ENCODE results near the gene BEST2. TPM values are rescaled to one million over a fixed set of nuclear protein-coding genes. Genes with fewer than 3 reads are reported as not detected.
"Not testable (repeated sequence)": the region's sequence is repeated elsewhere in the genome, so short reads cannot be mapped to it uniquely, and the experiment has no call there.

Gene BEST2
- total and polyA plus RNA-seq, 7 donors: 0.36 to 50.0 (median 45.1) TPM; not detected in 3

DNA sequence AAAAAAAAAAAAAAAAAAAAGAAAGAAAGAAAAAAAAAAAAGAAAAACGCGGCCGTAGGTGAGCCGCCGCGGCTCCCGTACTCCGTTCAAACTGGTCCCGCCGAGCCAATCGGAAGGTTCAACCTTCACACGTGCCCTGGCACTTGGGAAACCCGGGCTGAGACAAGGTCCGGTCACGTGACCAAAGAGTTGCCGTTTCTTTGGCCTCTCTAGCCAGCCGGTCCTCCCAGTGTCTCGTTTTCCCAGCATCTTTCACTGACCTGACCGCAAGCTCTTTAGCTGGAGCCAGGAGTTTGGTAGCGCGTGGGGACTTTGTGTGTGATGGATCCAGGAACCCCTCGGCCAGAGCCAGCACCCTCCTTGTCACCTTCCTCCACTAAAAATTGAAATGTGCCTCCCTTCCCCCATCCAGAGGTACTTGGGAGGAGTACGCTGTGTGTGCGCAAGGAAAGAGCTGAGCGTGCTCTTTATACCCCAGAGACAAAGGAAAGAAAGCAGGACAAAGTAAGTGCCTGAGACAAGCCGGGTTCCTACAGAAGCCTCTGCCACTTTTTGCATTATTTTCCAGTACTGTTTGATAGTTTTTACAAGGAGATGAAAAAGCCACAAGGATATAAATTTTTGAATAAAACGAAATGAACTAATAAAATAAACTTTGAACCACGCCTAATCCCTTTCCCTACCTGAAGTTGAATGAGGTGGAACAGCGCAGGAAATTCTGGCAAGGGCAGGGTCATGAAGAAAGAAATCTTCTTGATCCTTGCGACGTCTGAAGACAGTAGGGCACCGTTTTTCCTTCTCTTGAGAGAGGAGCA is 28.8 kb upstream of the BEST2 start:
- intact Hi-C loops (cut with DNase I): loop anchor here (2.0 kb wide), 1 partner anchor 42 kb away; the partner anchor contains the start of gene DHPS
- peak overlapping the region; percentile 54 to 98 (median 77) for H3K4me3 ChIP-seq
- TF ChIP-seq POLR2A (IDR thresholded peaks at IDR 0.05): peak in 1 of 2 donors; percentile 39
- TF ChIP-seq CTCF (IDR thresholded peaks at IDR 0.05): no peak
- TF ChIP-seq POLR2AphosphoS5 (IDR thresholded peaks at IDR 0.05): peak; percentile 51 to 83 (median 74)
- TF ChIP-seq EP300 (IDR thresholded peaks at IDR 0.05): peak in 1 of 4 donors; percentile 13
- peak; percentile 99 for DNase-seq
- WGBS, 2 donors: 0 to 1% methylated on average over 32 of the region's 32 CpGs
- H3K4me1 ChIP-seq: peaks cover 0 to 49% (median 44%) of the 10 kb centered on the region in 4 donors
- no peaks in the 10 kb centered on the region for H3K9me3 ChIP-seq
- peak overlapping the region; percentile 93 to 98 (median 95) for H3K27ac ChIP-seq
- no peaks in the 10 kb centered on the region for H3K27me3 ChIP-seq
- H3K36me3 ChIP-seq: peaks cover 0 to 18% (median 9%) of the 10 kb centered on the region in 4 donors

DNA sequence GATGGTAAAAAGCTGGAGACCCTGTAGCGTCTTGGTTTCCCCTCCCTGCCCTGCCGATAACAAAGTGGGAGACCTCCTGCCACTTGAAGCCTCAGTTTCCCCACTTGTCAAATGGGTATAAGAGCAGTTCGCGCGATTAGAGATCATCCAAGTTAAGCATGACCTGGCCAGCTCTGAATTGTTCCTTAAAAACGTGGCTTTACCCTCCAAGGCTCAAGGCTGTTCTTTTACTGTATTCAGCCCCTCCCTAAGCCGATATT is 28.3 kb upstream of the BEST2 start:
- H3K9me3 ChIP-seq: no peaks in the 10 kb centered on the region
- H3K27me3 ChIP-seq: no peaks in the 10 kb centered on the region
- peak overlapping the region; percentile 93 to 98 (median 95) for H3K27ac ChIP-seq
- peaks cover 0 to 49% (median 44%) of the 10 kb centered on the region in 4 donors for H3K4me1 ChIP-seq
- no peak for TF ChIP-seq POLR2A (IDR thresholded peaks at IDR 0.05)
- no peak for TF ChIP-seq CTCF (IDR thresholded peaks at IDR 0.05)
- no peak for TF ChIP-seq POLR2AphosphoS5 (IDR thresholded peaks at IDR 0.05)
- TF ChIP-seq EP300 (IDR thresholded peaks at IDR 0.05): no peak
- peak overlapping the region; percentile 54 to 98 (median 77) for H3K4me3 ChIP-seq
- DNase-seq: no peak
- WGBS, 2 donors: 1% methylated on average over 7 of the region's 7 CpGs
- peaks cover 0 to 18% (median 6%) of the 10 kb centered on the region in 4 donors for H3K36me3 ChIP-seq
- intact Hi-C loops (cut with DNase I): loop anchor here (2.0 kb wide), 1 partner anchor 43 kb away; the partner anchor contains the start of gene DHPS

GRCh38 chr19:12723641-12724426 is 27.8 kb upstream of the BEST2 start, which contains the start of gene TNPO2:
TSS of gene TNPO2 (minus strand) at chr19:12723932. CDS start at chr19:12720977, 2,955 bp downstream.
- DNase-seq: peak; percentile 77
- Histone ChIP-seq H3K4me3 (peak within 1 kb of the TSS; percentile 54 to 98 (median 77)), H3K36me3 (peaks cover 0 to 18% (median 3%) of the 10 kb centered on the region in 4 donors), H3K27ac (peak within 1 kb of the TSS; percentile 93 to 98 (median 95)), H3K9me3 (no peaks in the 10 kb centered on the region), H3K4me1 (peaks cover 0 to 49% (median 43%) of the 10 kb centered on the region in 4 donors), H3K27me3 (no peaks in the 10 kb centered on the region)
- 4% methylated on average over 28 of the region's 28 CpGs for WGBS, 2 donors
- intact Hi-C loops (cut with DNase I): loop anchor here (2.0 kb wide), 1 partner anchor 43 kb away; the partner anchor contains the start of gene DHPS
- TF ChIP-seq EP300 (IDR thresholded peaks at IDR 0.05): no peak
- TF ChIP-seq POLR2A (IDR thresholded peaks at IDR 0.05): no peak
- no peak for TF ChIP-seq CTCF (IDR thresholded peaks at IDR 0.05)
- peak in 1 of 4 donors; percentile 9 for TF ChIP-seq POLR2AphosphoS5 (IDR thresholded peaks at IDR 0.05)

DNA sequence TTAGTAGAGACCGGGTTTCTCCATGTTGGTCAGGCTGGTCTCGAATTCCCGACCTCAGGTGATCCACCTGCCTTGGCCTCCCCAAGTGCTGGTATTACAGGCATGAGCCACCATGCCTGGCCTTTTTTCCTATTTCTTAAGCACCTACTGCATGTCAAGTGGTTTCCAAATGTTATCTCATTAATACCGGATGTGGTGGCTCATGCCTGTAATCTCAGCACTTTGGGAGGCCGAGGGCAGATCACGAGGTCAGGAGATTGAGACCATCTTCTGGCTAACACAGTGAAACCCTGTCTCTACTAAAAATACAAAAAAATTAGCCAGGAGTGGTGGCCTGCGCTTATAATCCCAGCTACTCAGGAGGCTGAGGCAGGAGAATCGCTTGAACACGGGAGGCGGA is 26.0 kb upstream of the BEST2 start:
- H3K4me1 ChIP-seq: peaks cover 0 to 31% (median 27%) of the 10 kb centered on the region in 4 donors
- H3K27ac ChIP-seq; intact Hi-C loops (cut with DNase I); H3K4me3 ChIP-seq; H3K9me3 ChIP-seq; DNase-seq; H3K27me3 ChIP-seq: not testable (repeated sequence)
- peaks cover 7 to 31% (median 13%) of the 10 kb centered on the region in 4 donors for H3K36me3 ChIP-seq
- 95 to 96% methylated on average over 10 of the region's 10 CpGs for WGBS, 2 donors

- no peak overlapping the region for H3K27ac ChIP-seq
- H3K9me3 ChIP-seq: no peaks in the 10 kb centered on the region
- TF ChIP-seq CTCF (IDR thresholded peaks at IDR 0.05) (no peak), EP300 (IDR thresholded peaks at IDR 0.05) (no peak), POLR2AphosphoS5 (IDR thresholded peaks at IDR 0.05) (no peak), POLR2A (IDR thresholded peaks at IDR 0.05) (no peak)
- 94 to 95% methylated on average over 2 of the region's 2 CpGs for WGBS, 2 donors
- no peak for DNase-seq
- intact Hi-C loops (cut with DNase I): no loop called here
- H3K4me3 ChIP-seq: no peak overlapping the region
- peaks cover 11 to 40% (median 20%) of the 10 kb centered on the region in 4 donors for H3K36me3 ChIP-seq
- peaks cover 0 to 30% (median 27%) of the 10 kb centered on the region in 4 donors for H3K4me1 ChIP-seq
- no peaks in the 10 kb centered on the region for H3K27me3 ChIP-seq
Observed at GRCh38 chr19:12726988-12727316, 24.6 kb upstream of the BEST2 start.
